ENCODE measurements around the gene DAGLA. TPM values are rescaled to one million over a fixed set of nuclear protein-coding genes. Genes with fewer than 3 reads are reported as not detected.

The DAGLA gene
- polyA plus RNA-seq, 1 experiment, result 2.5 TPM

- ChIA-PET CTCF (interaction anchor here (0.8 kb wide), 1 partner anchor 10 kb away, joined by 3 read pairs; no protein-coding TSS in a partner anchor), POLR2A (no interaction called here)
Measured at GRCh38 chr11:61713906-61714305, 33.7 kb downstream of the DAGLA start.

GRCh38 chr11:61714316-61714715 is 34.1 kb downstream of the DAGLA start:
- TF ChIP-seq CTCF (IDR thresholded peaks at IDR 0.05; ENCODE audit: insufficient read depth, low read depth, low read length), result no peak
- Histone ChIP-seq H3K36me3 (ENCODE audit: control insufficient read depth, insufficient read depth, low read length) (no peaks in the 10 kb centered on the region), H3K4me3 (ENCODE audit: low read depth, low read length) (no peak overlapping the region), H3K27me3 (ENCODE audit: control insufficient read depth, insufficient read depth, low read length) (no peaks in the 10 kb centered on the region)
- POLR2A ChIA-PET, result no interaction called here
- CTCF ChIA-PET, result interaction anchor here (0.8 to 2.1 kb wide), 2 partner anchors 10 to 19 kb away, joined by 3 to 13 read pairs; no protein-coding TSS in a partner anchor
- no peak for DNase-seq (ENCODE audit: low read depth)

More at GRCh38 chr11:61713906-61714305, 33.7 kb downstream of the DAGLA start:
- no peak overlapping the region for H3K4me3 ChIP-seq (ENCODE audit: low read depth, low read length)
- no peaks in the 10 kb centered on the region for H3K27me3 ChIP-seq (ENCODE audit: control insufficient read depth, insufficient read depth, low read length)
- no peaks in the 10 kb centered on the region for H3K36me3 ChIP-seq (ENCODE audit: control insufficient read depth, insufficient read depth, low read length)
- no peak for TF ChIP-seq CTCF (IDR thresholded peaks at IDR 0.05; ENCODE audit: insufficient read depth, low read depth, low read length)
- no peak for DNase-seq (ENCODE audit: low read depth)

GRCh38 chr11:61714916-61715315 is 34.7 kb downstream of the DAGLA start:
- no peak overlapping the region for H3K4me3 ChIP-seq (ENCODE audit: low read depth, low read length)
- no peak for TF ChIP-seq CTCF (IDR thresholded peaks at IDR 0.05; ENCODE audit: insufficient read depth, low read depth, low read length)
- ChIA-PET CTCF (interaction anchor here (0.8 to 2.1 kb wide), 4 partner anchors 10 to 34 kb away, joined by 3 to 13 read pairs (median 4); partner anchors contain the start of gene DAGLA), POLR2A (no interaction called here)
- DNase-seq (ENCODE audit: low read depth), result no peak
- H3K27me3 ChIP-seq (ENCODE audit: control insufficient read depth, insufficient read depth, low read length), result no peaks in the 10 kb centered on the region
- no peaks in the 10 kb centered on the region for H3K36me3 ChIP-seq (ENCODE audit: control insufficient read depth, insufficient read depth, low read length)

GRCh38 chr11:61715867-61716266 is 35.7 kb downstream of the DAGLA start:
- CTCF ChIA-PET, result interaction anchor here (1.3 to 2.1 kb wide), 3 partner anchors 11 to 35 kb away, joined by 4 to 13 read pairs (median 4); partner anchors contain the start of gene DAGLA

More at GRCh38 chr11:61715867-61716266, 35.7 kb downstream of the DAGLA start:
- Histone ChIP-seq H3K36me3 (ENCODE audit: control insufficient read depth, insufficient read depth, low read length) (no peaks in the 10 kb centered on the region), H3K27me3 (ENCODE audit: control insufficient read depth, insufficient read depth, low read length) (no peaks in the 10 kb centered on the region), H3K4me3 (ENCODE audit: low read depth, low read length) (no peak overlapping the region)
- POLR2A ChIA-PET, result no interaction called here
- DNase-seq (ENCODE audit: low read depth), result no peak
- no peak for TF ChIP-seq CTCF (IDR thresholded peaks at IDR 0.05; ENCODE audit: insufficient read depth, low read depth, low read length)

Data from BJ (cell line).